Posterior cingulate gyrus (tissue), 11 donors: Measurements from ENCODE around the gene DPH1.

Experiments used
- DNase-seq, 10 donors: peaks; one replicate each; pipeline versions ENCODE4 v3.0.0 to v3.0.0-alpha.2; 2020 to 2021; ENCODE audit warnings: mixed read lengths in 3 of 10
- intact Hi-C: fragments of 100-400 bp; cut with DNase I; formaldehyde crosslinking; loops from one replicate; pipeline ENCODE4 v1.15.1; 2023

DPH1 gene

GRCh38 chr17:2047590-2047989, 17.6 kb downstream of the DPH1 start:
- intact Hi-C loops: no loop called here

DNA sequence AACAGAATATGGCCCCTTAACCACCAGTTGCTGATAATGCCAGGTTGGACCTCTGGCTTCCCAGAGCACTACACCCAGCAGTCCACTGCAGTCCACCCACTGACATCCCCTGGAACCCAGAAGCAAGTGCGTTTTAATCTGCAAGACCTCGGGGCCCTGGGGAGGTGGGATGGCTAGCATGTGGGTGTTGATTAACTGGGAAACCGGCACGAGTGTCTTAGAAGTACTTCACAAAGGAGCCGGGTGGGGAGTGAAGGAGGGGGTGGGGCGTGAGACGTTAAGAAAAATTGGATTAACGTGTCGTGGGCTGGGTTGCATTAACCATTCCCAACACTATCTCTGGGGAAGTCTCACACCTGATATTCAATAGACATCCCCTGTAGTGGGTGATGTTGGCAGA, 18.9 kb downstream of the DPH1 start:
- DNase-seq: no peak
- intact Hi-C loops: no loop called here

More at GRCh38 chr17:2047590-2047989, 17.6 kb downstream of the DPH1 start:
- no peak for DNase-seq

- intact Hi-C loops: no loop called here
- DNase-seq: peak; percentile 61 to 97 (median 77)
Measured at GRCh38 chr17:2049333-2050299, 19.7 kb downstream of the DPH1 start.

DNA sequence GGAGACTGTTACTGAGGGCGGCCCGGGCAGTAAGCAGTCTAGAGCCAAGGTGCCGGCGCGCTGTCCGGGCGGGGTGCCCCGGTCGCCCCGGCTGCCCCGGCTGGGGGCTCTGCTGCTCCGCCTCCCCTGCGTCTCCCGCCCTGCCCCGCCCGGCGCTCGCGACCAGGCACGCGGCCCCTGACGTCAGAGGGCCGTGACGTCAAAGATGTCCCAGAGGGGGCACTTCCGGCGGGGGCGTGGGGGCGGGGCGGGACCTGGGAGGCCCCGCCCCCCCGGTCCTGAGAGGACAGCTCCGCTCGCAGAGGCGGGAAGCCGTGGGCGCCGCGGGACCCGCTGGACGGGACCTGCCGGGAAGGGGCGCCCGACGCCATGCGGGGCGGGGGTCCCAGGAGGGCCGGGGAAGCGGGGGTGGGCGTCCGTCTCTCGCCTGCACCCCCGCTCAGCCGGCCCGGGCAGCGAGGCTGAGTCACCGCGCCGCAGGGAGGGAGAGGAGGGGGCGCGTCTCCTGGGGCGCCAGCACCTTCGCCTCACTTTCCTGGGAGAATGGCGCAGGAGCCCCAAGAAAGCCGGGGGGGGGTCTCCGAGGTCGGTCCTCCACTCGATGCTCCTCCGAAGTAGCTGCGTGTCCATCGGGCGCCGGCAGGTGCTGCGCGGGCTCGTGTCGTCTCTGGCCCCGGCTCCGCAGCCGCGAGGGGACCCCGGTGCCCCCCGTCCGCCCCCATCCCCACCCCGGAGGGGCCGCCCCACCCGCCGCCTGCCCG, 20.5 kb downstream of the DPH1 start:
- intact Hi-C loops: no loop called here
- DNase-seq: peak in 6 of 10 donors; percentile 32 to 88 (median 57)

DNA sequence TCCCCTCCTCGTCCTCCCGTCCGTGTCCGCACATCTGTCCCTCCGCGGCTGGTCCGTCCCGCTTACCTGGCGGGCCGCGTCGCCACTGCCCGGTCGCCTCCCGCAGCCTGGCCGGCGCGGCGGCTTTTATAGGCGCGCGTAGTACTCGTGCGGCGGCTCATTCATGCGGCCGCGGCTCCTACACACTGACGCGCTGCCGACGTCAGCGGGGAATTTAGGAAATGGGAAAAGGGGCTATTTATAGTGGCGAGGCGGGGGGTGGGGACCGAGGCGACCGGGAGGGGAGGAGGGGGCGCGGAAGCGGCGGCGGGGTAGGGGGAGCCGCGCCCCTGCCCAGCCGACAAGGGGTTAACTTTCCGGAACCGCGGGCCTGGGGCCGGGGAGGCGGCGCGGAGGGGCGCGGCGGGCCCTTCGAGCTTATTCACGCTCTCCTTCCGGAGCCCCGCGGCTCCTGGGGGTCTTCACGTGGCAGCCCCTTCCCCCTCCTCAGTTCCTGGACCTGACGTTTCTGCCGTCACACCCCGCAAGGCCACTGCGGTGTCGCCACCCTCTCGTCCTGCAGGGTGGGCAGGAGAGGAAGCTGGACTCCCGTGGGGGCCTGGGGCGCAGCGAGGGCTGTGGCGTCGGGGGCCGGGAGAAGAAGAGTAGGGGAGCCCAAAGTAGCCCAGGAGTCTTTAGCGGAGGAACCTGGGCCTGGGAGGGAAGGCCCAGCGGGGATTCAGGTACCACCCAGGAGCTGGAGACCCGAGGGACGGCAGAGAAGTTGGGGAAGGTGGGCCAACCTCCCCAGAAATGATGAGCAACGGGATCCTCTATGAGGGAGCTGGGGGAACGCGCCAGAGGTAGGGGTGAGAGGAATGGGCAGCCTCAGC, 21.3 kb downstream of the DPH1 start:
- intact Hi-C loops: no loop called here
- peak in 5 of 10 donors; percentile 37 to 92 (median 59) for DNase-seq

DNA sequence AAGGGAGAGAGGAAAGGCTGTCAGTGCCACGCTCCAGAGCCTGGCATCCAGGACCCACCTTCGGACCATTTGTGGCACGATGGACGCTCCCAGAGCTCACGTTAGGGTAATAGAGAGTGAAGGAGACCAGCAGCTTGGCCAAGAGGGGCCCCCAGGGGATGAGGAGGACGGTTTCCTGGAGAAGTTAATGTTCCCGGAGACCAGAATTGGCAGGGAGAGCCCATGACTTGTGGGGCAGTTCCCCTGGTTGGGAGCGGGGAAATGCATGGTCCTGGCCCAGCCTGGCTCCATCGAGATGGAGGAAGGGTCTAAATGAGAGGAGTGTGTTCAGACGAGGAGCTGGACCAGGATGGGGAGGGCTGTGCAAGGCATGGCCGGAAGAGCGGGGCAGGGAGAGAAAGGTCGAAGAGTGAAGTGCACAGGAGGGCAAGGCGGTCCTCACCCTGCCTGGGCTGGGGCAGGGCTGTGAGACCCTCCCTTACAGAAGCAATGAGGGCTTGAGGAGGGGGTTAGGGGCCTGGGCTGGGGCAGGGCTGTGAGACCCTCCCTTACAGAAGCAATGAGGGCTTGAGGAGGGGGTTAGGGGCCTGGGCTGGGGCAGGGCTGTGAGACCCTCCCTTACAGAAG, 22.1 kb downstream of the DPH1 start:
- no peak for DNase-seq
- intact Hi-C loops: no loop called here

DNA sequence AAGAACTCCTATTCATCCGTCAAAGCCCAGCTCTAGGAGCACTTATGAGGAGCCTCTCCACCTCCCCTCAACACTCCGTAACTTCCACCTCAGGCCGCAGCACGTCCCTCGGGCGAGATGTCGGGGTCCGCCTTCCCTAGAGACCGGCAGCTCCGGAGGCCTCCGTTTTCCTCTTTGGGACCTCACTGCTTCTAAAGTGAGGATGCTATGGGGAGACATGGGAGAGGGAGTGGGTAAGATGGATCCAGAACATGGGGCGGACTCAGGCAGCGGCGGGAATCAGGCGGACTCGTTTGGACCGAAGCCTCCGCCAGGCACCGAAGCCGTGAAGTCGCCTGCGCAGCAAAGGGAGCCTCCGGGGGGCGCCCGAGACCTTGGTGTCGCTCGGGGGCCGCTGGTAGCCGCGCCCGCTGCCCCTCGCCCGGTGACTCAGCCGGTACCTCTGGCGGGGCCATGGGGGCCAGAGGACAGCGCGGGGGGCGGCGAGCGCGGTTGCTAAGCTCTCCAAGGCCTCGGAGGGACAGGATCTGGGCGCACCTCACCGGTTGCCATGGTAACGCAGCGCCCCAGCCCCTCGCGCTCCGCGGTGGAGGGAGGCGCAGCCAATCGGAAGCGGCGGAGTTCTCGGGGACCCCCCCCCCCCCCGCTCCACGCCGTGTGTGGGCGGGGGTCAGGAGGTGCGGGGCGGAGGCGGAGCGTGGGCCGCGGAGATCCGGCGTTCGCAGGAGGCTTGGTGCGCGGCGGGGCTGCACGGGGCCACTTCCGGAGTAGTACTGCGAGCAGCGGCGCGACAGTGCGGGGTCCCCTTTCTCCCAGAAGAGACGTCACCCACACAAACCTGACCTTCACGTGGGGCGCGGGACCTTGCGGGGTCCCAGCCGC, 23.7 kb downstream of the DPH1 start:
- intact Hi-C loops: no loop called here
- DNase-seq: peak; percentile 45 to 95 (median 70)

DNA sequence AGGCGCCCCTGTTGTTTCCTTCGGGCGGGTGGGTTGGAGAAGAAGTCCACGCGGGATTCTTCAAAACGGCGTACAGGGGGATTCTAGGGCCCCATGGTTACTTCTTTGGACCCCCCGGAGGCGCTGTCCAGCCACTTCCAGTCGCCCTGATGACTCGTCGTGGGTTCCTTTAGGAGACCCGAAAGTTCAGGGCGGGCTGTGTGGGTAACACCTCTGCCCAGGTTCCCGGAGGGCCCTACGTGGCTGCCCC, 24.2 kb downstream of the DPH1 start:
- no peak for DNase-seq
- intact Hi-C loops: no loop called here

DNA sequence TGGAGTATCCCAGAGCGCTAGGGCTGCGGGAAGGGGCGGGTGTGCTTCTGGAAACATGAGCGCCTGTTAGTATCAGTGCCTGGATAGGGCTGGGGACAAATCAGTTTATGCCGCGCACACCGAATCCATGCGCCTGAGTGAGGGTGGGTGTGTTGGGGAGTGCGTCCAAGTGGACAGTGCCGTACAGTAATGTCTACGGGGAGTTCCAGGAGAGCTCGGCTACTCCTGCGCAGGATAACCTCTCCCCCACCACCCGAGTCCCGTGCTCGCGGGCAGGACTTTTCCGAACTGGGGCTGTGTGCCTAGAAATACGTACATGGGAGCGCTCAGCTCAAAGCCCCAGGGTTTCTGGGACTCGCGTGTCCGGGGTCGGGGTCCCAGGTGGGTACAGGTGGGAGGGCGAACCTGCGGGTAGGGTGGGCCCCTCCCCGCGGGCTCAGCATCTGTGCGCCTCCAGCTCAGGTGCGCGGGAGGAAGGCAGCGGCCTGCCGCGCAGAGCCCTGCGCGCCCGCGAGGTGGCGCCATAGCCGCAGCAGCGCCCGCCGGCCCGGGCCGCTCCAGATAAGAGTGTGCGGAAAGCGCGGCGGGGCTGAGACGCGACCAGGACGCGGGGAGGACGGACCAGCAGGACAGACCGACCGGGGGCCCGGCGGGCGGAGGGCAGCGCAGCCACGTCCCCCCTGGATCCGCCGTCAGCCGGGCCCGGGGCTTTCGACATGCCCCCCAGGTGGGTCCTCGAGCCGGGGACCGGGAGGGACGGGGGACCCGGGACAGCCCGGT, 24.7 kb downstream of the DPH1 start, which contains the start of gene HIC1:
Gene HIC1 (plus strand): TSS at position 592 of the 780 bp plus-strand sequence. CDS start 1,588 bp downstream, outside the sequence.
- intact Hi-C loops: loop anchor here (1.0 kb wide), 1 partner anchor 190 kb away; no protein-coding TSS in a partner anchor
- peak in 9 of 10 donors; percentile 38 to 95 (median 57) for DNase-seq

DNA sequence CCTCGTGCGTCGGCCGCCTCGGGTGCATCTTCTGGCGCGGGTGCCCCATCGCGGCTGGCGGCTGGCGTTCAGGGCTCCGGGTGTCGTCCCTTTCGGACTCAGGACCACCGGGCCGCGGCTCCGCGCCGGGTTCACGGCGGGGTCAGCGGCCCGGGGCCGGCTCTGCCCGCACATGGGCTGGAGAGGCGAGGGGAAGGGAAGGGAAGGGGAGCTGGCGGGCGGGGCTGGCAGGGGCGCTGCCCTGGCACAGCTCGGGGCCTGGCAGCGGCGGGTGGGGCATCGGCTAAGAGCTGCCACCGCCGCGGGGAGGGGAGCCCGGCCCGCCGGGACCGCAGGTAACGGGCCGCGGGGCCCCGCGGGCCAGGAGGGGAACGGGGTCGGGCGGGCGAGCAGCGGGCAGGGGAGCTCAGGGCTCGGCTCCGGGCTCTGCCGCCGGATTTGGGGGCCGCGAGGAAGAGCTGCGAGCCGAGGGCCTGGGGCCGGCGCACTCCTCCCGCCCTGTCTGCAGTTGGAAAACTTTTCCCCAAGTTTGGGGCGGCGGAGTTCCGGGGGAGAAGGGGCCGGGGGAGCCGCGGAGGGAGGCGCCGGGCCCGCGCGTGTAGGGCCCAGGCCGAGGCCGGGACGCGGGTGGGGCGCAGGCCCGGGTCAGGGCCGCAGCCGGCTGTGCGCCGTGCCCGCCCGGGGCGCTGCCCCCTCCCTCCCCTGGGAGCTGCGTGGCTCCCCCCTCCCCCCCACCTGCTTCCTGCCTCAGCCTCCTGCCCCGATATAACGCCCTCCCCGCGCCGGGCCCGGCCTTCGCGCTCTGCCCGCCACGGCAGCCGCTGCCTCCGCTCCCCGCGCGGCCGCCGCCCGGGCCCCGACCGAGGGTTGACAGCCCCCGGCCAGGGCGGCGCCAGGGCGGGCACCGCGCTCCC, 25.6 kb downstream of the DPH1 start:
- DNase-seq: no peak
- intact Hi-C loops: loop anchor here (1.0 kb wide), 1 partner anchor 189 kb away; no protein-coding TSS in a partner anchor

DNA sequence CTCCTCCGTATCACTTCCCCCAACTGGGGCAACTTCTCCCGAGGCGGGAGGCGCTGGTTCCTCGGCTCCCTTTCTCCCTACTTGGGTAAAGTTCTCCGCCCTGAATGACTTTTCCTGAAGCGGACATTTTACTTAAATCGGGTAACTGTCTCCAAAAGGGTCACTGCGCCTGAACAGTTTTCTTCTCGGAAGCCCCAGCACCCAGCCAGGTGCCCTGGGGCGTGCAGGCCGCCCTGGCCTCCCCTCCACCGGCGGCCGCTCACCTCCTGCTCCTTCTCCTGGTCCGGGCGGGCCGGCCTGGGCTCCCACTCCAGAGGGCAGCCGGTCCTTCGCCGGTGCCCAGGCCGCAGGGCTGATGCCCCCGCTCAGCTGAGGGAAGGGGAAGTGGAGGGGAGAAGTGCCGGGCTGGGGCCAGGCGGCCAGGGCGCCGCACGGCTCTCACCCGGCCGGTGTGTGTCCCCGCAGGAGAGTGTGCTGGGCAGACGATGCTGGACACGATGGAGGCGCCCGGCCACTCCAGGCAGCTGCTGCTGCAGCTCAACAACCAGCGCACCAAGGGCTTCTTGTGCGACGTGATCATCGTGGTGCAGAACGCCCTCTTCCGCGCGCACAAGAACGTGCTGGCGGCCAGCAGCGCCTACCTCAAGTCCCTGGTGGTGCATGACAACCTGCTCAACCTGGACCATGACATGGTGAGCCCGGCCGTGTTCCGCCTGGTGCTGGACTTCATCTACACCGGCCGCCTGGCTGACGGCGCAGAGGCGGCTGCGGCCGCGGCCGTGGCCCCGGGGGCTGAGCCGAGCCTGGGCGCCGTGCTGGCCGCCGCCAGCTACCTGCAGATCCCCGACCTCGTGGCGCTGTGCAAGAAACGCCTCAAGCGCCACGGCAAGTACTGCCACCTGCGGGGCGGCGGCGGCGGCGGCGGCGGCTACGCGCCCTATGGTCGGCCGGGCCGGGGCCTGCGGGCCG, 26.5 kb downstream of the DPH1 start:
- intact Hi-C loops: no loop called here
- DNase-seq: no peak

DNA sequence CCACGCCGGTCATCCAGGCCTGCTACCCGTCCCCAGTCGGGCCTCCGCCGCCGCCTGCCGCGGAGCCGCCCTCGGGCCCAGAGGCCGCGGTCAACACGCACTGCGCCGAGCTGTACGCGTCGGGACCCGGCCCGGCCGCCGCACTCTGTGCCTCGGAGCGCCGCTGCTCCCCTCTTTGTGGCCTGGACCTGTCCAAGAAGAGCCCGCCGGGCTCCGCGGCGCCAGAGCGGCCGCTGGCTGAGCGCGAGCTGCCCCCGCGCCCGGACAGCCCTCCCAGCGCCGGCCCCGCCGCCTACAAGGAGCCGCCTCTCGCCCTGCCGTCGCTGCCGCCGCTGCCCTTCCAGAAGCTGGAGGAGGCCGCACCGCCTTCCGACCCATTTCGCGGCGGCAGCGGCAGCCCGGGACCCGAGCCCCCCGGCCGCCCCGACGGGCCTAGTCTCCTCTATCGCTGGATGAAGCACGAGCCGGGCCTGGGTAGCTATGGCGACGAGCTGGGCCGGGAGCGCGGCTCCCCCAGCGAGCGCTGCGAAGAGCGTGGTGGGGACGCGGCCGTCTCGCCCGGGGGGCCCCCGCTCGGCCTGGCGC, 27.3 kb downstream of the DPH1 start:
- no peak for DNase-seq
- intact Hi-C loops: no loop called here

DNA sequence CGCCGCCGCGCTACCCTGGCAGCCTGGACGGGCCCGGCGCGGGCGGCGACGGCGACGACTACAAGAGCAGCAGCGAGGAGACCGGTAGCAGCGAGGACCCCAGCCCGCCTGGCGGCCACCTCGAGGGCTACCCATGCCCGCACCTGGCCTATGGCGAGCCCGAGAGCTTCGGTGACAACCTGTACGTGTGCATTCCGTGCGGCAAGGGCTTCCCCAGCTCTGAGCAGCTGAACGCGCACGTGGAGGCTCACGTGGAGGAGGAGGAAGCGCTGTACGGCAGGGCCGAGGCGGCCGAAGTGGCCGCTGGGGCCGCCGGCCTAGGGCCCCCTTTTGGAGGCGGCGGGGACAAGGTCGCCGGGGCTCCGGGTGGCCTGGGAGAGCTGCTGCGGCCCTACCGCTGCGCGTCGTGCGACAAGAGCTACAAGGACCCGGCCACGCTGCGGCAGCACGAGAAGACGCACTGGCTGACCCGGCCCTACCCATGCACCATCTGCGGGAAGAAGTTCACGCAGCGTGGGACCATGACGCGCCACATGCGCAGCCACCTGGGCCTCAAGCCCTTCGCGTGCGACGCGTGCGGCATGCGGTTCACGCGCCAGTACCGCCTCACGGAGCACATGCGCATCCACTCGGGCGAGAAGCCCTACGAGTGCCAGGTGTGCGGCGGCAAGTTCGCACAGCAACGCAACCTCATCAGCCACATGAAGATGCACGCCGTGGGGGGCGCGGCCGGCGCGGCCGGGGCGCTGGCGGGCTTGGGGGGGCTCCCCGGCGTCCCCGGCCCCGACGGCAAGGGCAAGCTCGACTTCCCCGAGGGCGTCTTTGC, 28.0 kb downstream of the DPH1 start:
- DNase-seq: no peak
- intact Hi-C loops: no loop called here

GRCh38 chr17:2058586-2059546, 28.9 kb downstream of the DPH1 start:
- peak in 3 of 10 donors; percentile 25 to 52 (median 48) for DNase-seq
- intact Hi-C loops: no loop called here
